Brain pericyte (primary cell): Measurements from ENCODE around the gene PIM1.

Experiments used
- DNase-seq: peaks from one replicate; pipeline ENCODE4 v3.0.0-alpha.2; 2012; ENCODE audit warnings: low read depth, low spot score

Gene PIM1

DNA sequence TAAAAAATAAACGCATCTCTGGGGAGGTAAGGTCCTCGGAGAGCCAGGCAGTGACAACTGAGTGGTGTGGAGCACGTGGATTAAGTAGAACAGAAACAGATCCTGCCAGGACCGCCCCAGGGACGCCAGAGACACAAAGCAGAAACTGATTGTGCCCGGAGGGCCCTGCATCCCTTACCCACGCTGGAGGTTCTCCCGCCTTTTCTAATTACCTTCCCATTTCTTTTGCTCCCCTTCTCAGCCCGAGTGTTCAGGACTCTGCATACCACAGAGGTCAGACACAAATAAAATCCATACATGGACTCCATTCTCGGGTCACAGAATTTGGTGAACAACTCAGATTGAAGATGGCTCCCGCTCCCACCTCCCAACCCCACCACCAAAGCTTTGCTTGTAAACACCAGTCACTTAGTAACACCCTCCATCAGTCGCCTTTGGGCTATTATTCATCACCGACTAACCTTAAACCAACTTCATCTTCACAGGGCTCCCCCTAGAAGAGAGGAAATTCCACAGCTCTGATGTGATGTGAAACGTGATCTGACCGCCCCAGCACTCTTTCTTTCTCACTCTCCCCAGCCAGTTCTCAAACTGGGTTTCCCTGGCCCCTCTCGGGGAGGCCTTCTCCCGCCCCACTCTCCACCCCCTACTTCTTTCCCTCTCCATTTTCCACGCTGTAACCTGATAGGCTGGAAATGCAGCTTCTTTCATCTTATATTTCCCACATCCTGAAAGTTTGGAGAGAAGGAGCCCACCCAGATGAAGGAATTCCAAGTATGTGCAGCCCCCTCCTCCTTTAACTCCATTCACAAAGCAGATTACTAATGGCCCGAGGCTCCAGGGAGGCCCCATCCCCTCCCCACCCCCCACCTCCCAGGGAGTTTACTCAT is 32.5 kb upstream of the PIM1 start:
- DNase-seq = peak; percentile 78

DNA sequence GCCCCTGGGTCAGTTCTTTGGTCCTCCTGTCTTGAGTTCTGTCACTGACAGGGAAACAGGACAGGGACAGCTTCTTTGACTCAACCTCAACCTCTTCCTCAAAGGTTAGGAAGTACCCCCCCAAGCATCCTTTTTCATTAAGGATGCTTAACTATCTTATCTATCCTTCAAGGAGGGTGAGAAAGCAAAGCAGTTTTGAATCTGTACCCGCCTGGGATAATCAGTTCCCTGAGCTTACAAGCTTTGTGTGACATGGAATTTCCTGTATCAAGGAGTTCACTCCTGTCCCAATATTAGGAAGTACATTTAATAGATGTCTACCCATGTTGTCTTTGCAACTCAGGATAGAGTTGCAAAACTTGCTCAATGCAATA is 31.1 kb upstream of the PIM1 start:
- DNase-seq = no peak

DNA sequence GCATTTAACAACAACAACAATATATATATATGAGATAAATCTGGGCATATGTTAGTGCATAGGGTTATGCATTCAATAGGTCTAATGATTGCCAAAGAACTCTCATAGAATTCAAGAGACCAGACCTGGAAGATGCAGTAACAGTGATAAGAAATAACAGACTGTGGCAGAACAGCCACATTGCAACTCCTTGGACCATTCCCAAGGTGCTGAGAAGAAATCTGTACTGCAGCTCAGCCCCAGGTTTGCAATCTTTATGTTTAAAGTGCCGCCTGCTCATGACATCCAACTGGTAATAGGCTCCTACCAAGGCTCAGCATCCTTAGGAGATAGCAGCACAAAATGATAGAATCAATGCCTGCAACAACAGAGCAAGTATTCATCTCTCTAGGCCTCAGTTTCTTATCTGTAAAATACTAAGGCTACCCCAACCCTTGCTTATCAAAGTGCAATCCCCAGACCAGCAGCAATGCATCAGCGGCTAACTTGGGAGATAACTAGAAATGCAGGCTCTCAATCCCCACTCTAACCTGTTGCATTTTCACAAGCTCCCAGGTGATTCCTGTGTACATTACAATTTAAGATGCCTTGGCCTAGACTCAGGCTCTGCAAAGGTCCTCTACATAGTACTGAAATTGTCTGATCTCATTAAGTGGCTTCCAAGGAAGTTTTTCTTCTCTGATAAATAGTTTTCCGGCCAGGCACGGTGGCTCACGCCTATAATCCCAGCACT is 30.6 kb upstream of the PIM1 start:
- DNase-seq = no peak

DNA sequence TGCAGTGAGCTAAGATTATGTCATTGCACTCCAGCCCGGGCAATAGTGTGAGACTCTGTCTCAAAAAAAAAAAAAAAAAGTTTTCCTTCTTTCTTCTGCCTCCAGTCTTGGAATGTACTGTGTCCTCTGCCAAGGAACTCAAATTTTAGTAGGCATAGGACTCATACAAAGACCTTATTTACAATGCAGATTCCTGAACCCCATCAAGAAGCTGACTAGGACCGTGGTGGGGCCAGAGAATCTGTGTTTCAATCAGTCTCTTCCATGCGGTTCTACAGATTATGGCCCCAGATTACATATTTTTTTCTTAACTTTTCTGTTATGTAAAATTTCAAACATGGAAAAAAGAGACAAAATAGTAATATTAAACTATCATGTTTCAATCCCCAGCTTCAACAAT is 29.8 kb upstream of the PIM1 start:
- no peak for DNase-seq

DNA sequence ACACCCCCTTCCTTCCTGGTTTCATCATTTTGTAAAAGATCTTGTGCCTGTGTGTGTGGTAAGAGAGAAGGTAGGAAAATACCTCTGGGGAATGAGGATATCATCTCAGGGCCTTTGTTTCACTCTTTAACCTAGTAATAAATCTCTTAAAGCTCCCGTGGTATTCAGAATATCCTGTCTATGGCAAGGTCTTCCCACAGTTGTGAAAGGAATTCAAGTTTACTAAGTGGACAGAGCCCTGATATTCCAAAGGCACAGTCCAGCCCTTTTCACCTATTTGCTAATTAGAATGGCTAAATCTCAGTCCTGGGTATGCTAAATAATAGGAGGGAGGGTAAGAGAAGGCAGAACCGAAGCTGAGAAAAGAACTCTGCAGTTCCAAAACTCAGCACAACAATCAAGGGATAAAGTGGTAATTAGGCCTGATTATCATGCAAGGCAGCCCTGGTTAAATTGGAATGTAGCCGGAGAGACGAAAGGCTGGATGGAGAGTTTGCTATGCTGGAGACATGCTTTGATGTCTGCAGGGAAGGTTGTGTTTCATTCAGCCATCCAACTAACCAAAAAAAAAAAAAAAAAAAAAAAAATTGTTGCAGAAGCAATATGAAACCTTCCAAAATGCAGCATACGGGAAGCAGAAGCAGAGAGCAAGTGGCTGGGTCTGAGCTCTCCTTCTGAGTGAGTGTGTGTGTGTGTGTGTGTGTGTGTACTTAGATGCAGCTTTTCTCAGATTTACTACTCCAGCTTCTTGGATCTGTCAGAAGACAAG is 28.5 kb upstream of the PIM1 start:
- DNase-seq = peak; percentile 45

DNA sequence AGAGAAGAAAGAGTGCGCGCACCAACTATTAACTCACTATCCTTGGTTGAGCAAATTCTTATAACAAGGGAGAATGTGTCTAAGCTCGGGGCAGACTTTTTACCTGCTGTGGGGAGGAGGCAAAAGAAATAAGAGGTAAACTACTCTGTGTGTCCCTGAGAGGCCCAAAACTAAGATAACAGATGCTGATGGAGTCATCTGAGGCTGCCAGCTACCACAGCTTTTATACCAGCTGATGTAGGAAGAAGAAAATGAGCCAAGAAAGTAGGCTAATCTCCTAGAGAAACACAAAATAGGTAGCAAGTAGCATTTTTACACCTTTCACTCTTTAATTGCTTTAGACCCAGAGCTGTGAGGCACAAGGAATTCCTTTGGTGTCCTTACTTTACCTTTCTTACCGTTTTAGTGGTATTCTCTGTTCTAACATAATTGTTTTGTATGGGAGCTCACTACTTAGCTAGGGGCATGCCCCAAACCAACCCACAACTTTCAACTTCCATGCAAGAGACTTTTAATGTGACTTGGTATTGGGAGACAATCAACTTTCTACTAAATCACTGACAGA is 27.8 kb upstream of the PIM1 start:
- DNase-seq = no peak

DNA sequence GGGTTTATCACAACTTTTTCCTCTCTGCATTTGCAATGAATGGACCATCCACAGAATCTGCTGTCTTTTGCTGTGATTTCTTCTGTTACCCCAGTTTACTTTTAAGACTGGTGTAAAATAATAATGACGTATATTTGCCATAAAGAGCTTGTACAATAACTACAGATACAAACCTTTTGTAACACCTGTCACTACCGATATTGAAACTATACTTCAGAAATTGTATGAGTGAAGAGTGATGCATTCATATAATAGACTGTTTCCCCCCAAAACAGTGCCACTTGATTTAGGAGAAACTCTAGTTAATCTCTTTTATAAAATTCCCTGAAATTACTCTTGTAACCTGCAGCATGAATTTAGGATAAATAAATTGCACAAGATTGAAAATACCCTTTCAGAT is 26.4 kb upstream of the PIM1 start:
- no peak for DNase-seq

DNA sequence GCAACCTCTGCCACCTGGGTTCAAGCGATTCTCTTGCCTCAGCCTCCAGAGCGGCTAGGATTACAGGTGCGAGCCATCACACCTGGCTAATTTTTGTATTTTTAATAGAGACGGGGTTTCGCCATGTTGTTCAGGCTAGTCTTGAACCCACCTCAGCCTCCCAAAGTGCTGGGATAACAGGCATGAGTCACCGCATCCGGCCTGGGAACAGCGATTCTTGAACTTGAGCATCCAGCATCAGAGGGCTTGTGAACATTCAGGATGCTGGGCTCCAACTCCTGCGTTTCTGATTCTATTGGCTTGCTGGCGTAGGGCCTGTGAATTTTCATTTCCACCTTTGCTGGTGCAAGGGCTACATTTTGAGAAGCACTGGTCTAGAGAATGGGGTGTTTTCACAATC is 24.5 kb upstream of the PIM1 start:
- DNase-seq = no peak

DNA sequence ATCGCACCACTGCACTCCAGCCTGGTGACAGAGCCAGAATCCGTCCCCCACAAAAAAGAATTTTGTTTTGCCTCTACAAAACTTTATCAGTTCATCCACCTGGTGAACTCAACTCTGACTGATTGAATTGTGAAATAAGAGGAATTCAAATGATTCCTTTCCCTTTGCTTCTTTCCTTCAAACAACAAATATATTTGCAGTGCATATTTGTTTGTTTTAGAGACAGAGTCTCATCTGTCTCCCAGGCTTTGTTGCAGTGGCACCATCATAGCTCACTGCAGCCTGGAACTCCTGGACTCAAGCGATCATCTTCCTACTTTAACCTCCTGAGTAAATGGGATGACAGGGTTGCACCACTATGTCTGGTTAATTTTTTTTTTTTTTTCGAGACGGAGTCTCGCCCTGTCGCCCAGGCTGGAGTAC is 23.2 kb upstream of the PIM1 start:
- no peak for DNase-seq

DNA sequence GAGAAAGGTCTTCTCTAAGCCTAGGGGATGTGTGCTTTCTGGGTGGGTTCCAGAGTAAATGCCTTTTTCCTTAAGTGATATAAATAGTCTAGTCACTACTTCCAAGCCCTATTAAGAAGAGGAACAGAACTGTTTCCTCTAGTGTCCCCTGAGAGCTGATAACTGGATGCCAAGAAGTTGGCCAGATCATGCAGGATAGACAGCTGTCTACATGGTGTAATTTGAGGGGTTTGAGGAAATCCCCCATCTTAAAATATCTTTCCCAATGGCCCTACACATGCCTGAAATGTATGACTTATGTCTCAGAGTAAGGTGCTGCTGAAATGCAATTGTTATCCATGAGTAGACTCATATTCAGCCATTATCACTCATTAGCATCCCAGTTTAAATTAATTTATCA is 20.2 kb upstream of the PIM1 start:
- DNase-seq = no peak

DNA sequence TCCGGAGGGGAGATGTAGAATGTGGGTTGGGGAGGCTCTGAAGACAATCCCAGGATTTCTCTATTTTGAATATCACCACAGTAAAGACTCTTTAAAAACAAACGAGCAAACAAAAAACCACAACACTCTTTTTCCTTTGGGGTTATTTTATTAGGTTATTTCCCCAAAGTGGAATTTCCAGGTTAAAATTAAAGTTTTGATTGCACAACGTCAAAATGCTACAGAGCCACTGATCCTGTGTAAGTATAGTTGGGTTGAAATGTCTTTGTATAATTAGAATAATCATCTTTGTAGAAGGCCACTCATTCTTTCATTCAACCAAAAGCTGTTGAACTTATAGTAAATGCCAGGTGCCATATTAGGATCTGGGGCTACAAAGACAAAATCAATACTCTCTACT is 19.6 kb upstream of the PIM1 start:
- DNase-seq = no peak

DNA sequence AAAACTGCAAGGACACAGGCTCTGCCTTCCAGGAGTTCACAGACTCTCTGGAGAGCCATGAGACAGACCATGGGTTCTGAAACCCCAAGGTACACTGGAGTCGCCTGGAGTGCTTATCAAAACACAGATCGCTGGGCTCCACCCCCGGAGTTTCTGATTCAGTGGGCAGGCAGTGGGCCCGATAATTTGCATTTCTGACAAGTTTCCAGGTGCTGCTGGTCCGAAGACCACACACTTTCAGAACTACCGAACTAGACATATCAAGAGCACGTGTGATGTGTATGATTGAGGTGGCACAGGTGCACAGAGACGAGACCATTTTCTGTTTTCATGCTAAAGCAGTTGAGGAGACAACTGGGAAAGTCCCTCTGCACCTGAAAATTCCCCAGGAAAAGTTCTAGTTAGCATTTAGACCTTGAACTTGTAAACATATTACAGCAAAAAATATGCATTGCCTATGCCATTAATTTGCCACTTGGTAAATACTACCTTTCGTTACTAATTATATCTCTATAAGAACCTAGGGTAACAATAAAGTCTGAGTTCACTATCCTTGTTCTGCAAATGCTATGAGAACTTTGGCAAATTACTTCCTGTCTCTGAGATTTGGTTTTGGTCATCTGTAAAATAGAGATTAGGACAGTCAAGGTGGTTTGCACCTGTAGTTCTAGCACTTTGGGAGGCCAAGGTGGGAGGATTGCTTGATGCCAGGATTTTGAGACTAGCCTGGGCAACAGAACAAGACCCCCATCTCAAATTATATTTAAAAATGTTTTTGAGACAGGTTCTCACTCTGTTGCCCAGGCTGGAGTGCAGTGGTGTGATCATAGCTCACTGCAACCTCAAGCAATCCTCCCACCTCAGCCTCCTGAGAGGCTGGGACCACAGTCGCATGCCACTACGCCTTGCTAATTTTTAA is 14.3 kb upstream of the PIM1 start:
- no peak for DNase-seq

DNA sequence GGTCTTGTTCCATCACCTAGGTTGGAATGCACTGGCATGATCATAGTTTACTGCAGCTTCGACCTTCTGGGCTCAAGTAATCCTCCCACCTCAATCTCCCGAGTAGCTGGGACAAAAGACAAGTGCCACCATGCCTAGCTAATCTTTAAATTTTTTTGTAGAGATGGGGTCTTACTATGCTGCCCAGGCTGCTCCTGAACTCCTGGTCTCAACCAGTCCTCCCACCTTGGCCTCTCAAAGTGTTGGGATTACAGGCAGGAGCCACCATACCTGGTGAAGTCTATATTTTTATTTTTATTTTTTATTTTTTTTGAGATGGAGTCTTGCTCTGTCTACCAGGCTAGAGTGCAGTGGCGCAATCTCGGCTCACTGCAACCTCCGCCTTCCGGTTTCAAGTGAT is 11.4 kb upstream of the PIM1 start:
- DNase-seq = no peak

DNA sequence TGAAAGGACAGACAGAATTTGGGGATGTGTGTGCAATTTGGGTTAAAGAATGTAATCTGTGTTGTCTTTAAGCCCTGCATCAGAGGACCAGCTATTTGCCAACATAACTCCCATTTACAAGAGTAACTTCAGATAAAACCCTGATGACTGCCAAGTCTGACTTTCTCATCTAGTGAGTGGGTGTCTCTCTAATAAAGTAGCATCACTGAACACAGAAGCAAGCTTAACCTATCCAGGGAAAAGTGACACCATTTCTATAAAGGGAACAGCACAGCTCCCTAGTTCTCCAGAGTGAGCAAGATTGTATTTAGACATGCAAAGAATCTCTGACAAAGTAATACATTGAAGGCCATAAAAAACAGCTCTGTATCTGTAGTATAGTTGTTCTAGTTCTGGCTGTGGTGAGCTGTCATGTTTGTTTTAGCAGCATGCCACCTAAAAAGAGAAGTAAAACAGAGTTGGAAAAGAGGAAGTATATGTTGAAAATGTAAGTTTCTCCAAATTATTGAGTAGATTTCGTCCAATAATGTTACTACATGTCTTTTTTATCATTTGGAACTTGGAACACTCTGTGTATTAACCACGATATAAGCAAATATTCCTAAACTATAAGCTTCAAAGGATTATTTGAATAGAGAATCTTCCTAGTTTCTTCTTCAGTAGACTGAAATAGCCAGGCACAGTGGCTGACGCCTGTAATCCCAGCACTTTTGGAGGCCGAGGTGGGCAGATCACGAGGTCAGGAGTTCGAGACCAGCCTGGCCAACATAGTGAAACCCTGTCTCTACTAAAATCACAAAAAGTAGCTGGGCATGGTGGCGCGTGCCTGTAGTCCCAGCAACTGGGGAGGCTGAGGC is 8.8 kb upstream of the PIM1 start:
- DNase-seq = no peak

DNA sequence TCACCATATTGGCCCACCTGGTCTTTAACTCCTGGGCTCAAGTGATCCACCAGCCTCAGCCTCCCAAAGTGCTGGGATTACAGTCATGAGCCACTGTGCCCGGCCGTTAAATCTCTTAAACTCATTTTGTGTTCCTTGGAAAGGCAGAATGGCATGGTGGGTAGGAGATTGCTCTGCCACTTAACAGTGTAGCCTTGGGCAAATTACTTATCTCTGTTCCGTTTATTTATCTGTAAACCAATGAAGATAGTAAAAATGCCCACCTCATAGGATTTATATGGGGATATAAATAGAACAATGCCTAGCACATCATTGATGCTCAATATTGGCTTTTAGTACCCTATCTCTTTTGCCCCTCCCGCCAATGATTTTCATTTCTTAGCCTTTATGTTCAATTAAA is 7.2 kb upstream of the PIM1 start:
- no peak for DNase-seq

DNA sequence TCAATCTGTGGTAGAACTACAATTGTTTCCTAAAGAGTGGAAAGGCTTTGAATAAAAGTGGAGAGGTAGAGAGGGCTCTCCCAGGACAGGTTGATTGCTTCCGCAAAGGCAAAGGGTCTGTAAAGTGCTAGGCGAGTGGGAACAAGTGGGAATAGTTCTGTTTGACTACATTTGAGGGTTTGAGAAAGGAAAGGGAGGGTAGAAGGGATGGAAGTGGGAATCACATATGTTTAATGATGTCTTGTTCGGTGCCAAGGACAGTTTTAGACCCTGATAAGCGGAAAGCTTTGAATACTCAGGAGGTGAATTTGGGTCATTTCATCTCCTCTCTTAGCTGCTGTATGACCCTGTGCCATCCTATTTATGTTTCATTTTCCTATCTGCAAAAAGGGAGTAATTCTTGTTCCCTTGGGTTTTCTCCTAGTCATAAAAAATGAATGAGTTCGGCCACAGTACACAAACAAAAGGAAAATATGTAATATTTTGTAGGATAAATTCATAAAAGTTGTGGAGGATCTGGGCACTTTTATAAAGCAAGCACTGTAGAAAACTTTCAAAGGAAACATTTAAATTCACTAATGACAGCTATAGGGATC is 1.7 kb upstream of the PIM1 start:
- no peak for DNase-seq

DNA sequence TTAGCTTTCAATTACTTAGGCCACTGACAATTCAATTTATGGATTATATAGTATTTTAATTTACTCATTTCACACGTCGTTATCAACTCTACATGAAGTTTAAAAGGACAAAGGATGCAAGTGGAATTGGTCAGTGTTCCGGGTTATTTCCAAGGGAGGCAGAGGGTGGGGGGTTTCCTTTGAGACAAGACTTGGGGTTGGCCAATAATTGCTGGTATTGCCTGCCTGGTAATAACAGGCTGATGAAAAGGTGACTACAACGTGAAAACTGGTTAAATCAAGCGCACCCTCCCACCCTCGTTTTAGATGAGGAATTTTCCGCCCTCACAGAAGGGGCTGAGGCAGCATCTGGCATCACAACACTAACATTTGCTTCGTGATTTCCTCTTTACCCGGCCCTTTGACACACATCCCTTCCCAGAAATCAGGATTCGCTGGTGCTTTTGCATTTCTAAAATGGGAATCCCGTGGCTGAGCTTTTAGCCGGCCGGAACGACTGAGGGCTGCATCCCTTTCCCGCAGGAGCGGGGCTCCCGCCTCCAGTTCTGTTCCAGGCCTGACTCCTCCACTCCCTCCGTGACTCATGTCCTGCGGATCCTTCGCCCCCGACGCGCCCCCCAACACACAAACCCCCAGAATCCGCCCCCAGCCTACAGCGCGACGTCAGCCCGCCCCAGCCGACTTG is 999 bp upstream of the PIM1 start:
- DNase-seq = no peak

DNA sequence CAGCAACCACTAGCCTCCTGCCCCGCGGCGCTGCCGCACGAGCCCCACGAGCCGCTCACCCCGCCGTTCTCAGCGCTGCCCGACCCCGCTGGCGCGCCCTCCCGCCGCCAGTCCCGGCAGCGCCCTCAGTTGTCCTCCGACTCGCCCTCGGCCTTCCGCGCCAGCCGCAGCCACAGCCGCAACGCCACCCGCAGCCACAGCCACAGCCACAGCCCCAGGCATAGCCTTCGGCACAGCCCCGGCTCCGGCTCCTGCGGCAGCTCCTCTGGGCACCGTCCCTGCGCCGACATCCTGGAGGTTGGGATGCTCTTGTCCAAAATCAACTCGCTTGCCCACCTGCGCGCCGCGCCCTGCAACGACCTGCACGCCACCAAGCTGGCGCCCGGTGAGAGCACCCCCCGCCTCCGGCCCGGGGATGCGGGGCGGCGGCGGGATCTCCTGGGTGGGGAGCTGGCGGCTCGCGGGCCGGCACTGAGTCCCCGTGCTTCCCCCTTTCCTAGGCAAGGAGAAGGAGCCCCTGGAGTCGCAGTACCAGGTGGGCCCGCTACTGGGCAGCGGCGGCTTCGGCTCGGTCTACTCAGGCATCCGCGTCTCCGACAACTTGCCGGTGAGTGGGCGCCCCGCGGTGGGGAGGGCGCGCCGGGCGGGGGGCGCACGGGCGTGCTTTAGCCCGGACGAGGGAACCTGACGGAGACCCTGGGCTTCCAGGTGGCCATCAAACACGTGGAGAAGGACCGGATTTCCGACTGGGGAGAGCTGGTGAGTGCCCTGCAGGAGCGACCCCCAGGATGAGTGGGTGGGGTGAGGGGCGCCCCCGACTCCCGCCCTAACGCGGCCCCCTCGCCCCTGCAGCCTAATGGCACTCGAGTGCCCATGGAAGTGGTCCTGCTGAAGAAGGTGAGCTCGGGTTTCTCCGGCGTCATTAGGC is 585 bp downstream of the PIM1 start:
- no peak for DNase-seq
